ENCODE results near the gene ART1. TPM values are rescaled to one million over a fixed set of nuclear protein-coding genes. Genes with fewer than 3 reads are reported as not detected.
"Not testable (repeated sequence)": the region's sequence is repeated elsewhere in the genome, so short reads cannot be mapped to it uniquely, and the experiment has no call there.

Gene ART1
- total RNA-seq, 1 experiment from 2014 or later = not detected

DNA sequence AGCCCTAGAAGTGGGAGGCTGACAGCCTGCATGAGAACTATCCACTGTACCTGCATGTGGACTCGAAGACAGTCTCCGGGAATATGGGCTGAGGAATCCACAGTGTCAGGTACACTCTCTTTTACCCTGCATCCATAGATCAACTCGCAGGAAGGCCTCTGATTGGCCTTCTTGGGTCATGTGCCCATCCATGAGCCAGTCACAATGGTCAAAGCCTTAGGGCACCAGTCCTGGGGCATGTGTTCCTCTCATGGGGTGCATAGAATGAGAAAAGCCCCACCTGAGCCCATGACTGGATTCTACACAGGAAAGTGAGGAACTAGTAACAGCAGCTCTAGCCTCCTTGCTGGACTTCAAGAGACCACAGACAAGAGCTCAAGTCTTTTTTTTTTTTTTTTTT lies 10.6 kb downstream of the ART1 start:
- no TSS peak for BruUV-seq (replicated peaks)
- Histone ChIP-seq H3K9me2 (replicated peaks; ENCODE audit: low read length) (no peaks in the 10 kb centered on the region), H3K79me2 (ENCODE audit: low read length) (no peaks in the 10 kb centered on the region), H4K20me1 (ENCODE audit: low read length) (no peaks in the 10 kb centered on the region), H3K4me1 (ENCODE audit: insufficient read depth, low read length) (no peaks in the 10 kb centered on the region), H3K4me2 (ENCODE audit: low read length) (no peak overlapping the region), H3K36me3 (ENCODE audit: low read depth, low read length) (no peaks in the 10 kb centered on the region), H3K4me3 (ENCODE audit: low read length) (no peak overlapping the region), H2AFZ (ENCODE audit: low read length) (no peak overlapping the region), H3F3A (ENCODE audit: low read length, unreplicated experiment) (no peaks in the 10 kb centered on the region), H3K9ac (ENCODE audit: low read length) (no peak overlapping the region), H3K27ac (ENCODE audit: low read length) (no peak overlapping the region), H3K9me3 (ENCODE audit: low read length) (no peaks in the 10 kb centered on the region), H3K27me3 (ENCODE audit: low read length) (no peaks in the 10 kb centered on the region)
- ChIA-PET POLR2A (ENCODE audit: unreplicated experiment) (no interaction called here), CTCF (no interaction called here)
- ATAC-seq = no peak
- intact Hi-C loops (cut with micrococcal nuclease) = no loop called here
- TF ChIP-seq, protein P1, sequence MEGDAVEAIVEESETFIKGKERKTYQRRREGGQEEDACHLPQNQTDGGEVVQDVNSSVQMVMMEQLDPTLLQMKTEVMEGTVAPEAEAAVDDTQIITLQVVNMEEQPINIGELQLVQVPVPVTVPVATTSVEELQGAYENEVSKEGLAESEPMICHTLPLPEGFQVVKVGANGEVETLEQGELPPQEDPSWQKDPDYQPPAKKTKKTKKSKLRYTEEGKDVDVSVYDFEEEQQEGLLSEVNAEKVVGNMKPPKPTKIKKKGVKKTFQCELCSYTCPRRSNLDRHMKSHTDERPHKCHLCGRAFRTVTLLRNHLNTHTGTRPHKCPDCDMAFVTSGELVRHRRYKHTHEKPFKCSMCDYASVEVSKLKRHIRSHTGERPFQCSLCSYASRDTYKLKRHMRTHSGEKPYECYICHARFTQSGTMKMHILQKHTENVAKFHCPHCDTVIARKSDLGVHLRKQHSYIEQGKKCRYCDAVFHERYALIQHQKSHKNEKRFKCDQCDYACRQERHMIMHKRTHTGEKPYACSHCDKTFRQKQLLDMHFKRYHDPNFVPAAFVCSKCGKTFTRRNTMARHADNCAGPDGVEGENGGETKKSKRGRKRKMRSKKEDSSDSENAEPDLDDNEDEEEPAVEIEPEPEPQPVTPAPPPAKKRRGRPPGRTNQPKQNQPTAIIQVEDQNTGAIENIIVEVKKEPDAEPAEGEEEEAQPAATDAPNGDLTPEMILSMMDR (conservative IDR thresholded peaks at IDR 0.05; ENCODE audit: low read depth, low read length) = no peak
- TF ChIP-seq EZH2 (IDR thresholded peaks at IDR 0.05; ENCODE audit: low read length, unreplicated experiment) = no peak
- no peak for TF ChIP-seq EZH2phosphoT487 (IDR thresholded peaks at IDR 0.05; ENCODE audit: borderline replicate concordance, low read length)
- DNase-seq = no peak

GRCh38 chr11:3657331-3657730 lies 12.4 kb downstream of the ART1 start:
- H3K4me2 ChIP-seq (ENCODE audit: low read length); H3K27me3 ChIP-seq (ENCODE audit: low read length); H4K20me1 ChIP-seq (ENCODE audit: low read length); POLR2A ChIA-PET (ENCODE audit: unreplicated experiment); H3K79me2 ChIP-seq (ENCODE audit: low read length); H3K4me1 ChIP-seq (ENCODE audit: insufficient read depth, low read length); CTCF ChIA-PET; H3K36me3 ChIP-seq (ENCODE audit: low read depth, low read length); H3K9me2 ChIP-seq (replicated peaks; ENCODE audit: low read length); H3K9ac ChIP-seq (ENCODE audit: low read length); BruUV-seq (replicated peaks); H3F3A ChIP-seq (ENCODE audit: low read length, unreplicated experiment); H2AFZ ChIP-seq (ENCODE audit: low read length); H3K27ac ChIP-seq (ENCODE audit: low read length); H3K9me3 ChIP-seq (ENCODE audit: low read length); ATAC-seq; H3K4me3 ChIP-seq (ENCODE audit: low read length); intact Hi-C loops (cut with micrococcal nuclease); DNase-seq: not testable (repeated sequence)

GRCh38 chr11:3658252-3658651 lies 13.3 kb downstream of the ART1 start:
- no peak for ATAC-seq
- no peak overlapping the region for H2AFZ ChIP-seq (ENCODE audit: low read length)
- ChIA-PET CTCF (no interaction called here), POLR2A (ENCODE audit: unreplicated experiment) (no interaction called here)
- H3K27me3 ChIP-seq (ENCODE audit: low read length) = no peaks in the 10 kb centered on the region
- H3F3A ChIP-seq (ENCODE audit: low read length, unreplicated experiment) = no peaks in the 10 kb centered on the region
- intact Hi-C loops (cut with micrococcal nuclease) = no loop called here
- no peaks in the 10 kb centered on the region for H3K36me3 ChIP-seq (ENCODE audit: low read depth, low read length)
- DNase-seq = no peak
- no peaks in the 10 kb centered on the region for H3K4me1 ChIP-seq (ENCODE audit: insufficient read depth, low read length)
- BruUV-seq (replicated peaks) = no TSS peak
- H3K4me3 ChIP-seq (ENCODE audit: low read length) = no peak overlapping the region
- TF ChIP-seq, protein P1 (conservative IDR thresholded peaks at IDR 0.05; ENCODE audit: low read depth, low read length) = no peak
- no peak for TF ChIP-seq EZH2phosphoT487 (IDR thresholded peaks at IDR 0.05; ENCODE audit: borderline replicate concordance, low read length)
- TF ChIP-seq EZH2 (IDR thresholded peaks at IDR 0.05; ENCODE audit: low read length, unreplicated experiment) = no peak
- H3K4me2 ChIP-seq (ENCODE audit: low read length) = no peak overlapping the region
- H3K9me2 ChIP-seq (replicated peaks; ENCODE audit: low read length) = no peaks in the 10 kb centered on the region
- no peak overlapping the region for H3K9ac ChIP-seq (ENCODE audit: low read length)
- no peaks in the 10 kb centered on the region for H3K9me3 ChIP-seq (ENCODE audit: low read length)
- no peak overlapping the region for H3K27ac ChIP-seq (ENCODE audit: low read length)
- H4K20me1 ChIP-seq (ENCODE audit: low read length) = no peaks in the 10 kb centered on the region
- no peaks in the 10 kb centered on the region for H3K79me2 ChIP-seq (ENCODE audit: low read length)

All from PC-3 (cell line).